GM11168 (cell line): Measurements from ENCODE around the gene NUMB.

Source experiments
- in situ Hi-C: fragments of 300-500 bp; cut with MboI; formaldehyde crosslinking; loops from one replicate; pipeline ENCODE4 v1.12.0; 2022; ENCODE audit warnings: low sequenced_read_pairs; ENCODE audit not compliant: unreplicated experiment

NUMB gene

DNA sequence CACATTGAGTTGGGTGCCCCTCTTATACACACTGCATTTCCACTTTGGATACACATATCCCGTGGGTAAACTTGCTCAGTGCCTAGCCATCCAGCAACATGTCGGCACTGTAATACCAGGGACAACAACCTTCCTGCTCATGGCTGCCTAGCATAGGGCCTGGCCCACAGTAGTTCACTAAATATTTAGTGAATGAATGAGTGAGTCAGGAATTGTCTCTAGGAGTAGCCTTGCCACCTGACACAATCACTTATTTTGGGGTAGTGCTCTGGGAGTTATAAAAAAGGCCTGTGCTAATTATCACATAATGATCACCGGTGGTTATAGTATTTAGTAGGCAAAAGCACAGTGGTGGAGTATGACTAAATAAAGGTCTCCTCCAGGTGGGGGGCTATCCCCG is 8.5 kb upstream of the NUMB start:
- in situ Hi-C loops, result loop anchor here (5.0 kb wide), 1 partner anchor 170 kb away; no protein-coding TSS in a partner anchor

DNA sequence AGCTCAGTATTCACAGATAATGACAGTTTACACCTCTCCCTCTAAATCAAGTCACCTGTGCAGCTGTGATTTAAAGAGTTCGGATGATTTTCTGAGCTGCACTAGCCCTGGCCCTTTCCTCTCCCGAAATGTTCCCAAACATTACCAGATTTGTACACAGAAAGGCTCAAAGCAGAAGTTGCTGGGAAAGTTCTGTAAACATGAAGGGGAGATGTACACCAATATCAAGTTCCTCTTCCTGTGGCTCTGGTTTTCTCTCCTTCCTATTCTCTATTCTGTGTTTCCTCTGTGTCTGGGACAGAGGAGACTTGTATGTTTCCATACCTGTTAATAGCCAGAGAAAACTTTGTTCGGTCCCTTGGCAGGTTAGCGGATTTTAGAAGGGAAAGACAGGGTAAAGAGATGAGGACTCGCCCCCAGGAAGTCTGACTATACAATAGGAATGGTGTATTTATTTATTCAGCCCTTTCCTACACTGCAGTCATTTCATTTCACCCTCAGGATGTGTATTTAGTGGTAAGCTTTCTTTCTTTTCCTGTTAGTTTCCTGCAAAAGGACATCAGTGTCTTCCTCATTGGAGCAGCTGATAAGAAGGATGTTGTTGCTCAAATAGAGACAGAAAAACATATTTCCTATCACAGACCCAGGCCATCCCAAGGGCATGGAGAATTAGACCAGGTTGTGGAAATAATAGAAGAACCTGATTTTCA is 7.6 kb upstream of the NUMB start:
- in situ Hi-C loops, result loop anchor here (5.0 kb wide), 1 partner anchor 169 kb away; no protein-coding TSS in a partner anchor

DNA sequence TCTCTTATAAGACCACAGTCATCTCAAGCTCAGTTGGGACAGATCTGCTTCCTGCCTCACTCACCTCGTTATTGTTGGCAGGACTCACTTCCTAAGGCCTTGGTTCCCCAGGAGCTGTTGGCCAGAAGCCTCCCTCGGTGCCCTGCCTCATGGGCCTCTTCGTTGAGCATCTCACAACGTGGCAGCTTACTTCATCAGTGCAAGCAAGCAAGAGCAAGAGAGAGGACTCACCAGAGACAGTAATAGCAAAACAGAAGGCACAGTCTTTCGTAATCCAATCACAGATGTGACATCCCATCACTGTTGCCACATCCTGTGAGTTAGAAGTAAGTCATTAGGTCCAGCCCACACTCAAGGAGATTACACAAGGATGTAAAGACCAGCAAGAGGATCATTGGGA is 5.1 kb upstream of the NUMB start:
- in situ Hi-C loops, result no loop called here

DNA sequence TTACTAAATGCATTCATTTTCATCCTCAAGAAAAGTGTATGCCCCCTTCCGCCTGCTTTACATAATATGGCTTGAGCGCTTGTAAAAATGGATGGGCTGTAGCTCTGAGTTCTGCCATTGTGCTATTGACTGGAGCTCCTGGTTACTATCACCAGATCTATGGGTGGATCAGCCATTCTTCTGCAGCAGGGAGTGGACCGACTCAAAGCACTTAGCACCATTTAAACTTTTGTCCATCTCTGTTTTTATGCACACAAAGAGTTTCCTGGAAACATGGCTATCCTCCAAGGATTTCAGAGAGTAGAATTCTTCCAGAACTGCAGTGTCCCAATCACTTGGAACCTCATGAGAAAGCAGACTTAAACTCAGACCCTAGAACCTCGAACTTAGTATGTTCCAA is 4.5 kb upstream of the NUMB start:
- in situ Hi-C loops, result no loop called here

DNA sequence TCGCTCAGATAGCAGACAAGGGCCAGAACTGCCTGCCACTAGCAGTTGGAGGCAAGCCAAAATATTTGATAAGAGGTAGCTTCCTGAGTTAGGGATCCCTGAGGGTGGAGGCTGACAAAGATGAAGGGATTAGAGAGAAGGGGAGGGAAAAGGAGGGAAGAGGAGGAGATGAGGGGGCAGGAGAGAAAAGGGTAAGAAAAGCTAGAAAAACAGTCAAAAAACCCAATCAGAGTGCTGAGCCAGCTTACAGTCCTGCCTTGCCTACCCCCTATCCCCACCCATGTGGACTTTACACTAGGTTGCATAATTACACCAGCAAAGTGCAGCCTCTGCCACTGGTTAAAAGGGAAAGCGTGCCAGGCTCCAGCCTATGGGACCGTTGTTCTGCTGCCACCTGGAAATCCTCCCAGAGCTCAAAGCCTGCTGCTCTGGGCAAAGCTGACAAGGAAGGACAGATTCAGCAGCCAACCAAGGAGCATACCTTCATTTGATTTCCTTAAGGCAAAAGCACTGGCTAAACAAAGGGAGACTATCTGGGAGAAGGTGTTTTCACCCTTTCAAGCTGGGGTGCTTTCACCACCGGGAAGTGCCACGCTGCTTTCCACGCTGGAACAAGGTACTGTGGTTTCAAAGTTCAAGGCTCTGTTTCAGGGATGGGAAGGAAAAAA is 3.8 kb upstream of the NUMB start:
- in situ Hi-C loops, result no loop called here

DNA sequence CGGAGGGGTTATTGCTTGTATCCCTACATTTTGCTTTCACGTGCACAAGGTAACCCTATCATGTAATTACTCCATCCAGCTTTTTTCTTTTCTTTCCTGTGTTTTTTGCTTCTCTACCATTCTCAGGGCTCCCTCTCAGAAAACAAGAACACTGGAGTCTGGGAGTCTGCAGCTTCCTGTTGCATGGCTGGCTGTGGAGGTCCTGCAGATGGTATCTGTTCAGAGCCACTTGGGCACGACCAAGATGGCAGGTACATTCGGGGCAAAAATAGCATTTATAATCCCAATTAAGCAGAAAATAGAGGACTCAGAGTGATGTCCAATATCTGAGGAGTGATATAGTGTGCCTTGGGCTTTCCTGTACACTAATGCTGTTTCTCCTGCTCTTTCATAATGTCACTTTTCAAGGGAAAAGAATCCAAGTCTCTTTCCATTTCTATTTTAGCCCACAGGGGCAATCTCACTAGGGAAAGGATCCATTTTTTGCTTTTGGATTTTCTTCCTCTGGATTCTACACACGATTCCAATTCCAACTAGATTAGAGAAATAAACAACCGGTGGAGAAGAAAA is 3.2 kb upstream of the NUMB start:
- in situ Hi-C loops, result no loop called here

DNA sequence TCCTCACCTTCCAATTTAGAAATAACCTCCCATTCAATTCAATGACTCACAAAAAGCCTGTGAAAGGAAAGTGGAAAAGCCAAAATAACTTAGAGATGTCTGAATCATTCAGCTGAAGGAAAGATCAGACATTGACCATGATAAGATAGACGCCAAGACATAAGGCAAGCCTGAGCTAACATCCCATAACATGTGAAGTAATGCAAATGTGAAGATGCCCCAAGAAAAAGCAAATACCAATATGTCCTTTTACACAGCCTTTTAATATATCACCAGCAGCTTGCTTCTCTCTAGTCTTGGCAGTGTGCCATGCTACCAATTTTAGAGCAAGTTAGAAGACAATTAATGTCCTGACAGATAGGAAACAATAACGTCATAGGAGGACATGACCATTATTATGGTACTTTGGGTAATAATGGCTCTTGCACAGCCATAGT is 2.4 kb upstream of the NUMB start:
- in situ Hi-C loops, result no loop called here

DNA sequence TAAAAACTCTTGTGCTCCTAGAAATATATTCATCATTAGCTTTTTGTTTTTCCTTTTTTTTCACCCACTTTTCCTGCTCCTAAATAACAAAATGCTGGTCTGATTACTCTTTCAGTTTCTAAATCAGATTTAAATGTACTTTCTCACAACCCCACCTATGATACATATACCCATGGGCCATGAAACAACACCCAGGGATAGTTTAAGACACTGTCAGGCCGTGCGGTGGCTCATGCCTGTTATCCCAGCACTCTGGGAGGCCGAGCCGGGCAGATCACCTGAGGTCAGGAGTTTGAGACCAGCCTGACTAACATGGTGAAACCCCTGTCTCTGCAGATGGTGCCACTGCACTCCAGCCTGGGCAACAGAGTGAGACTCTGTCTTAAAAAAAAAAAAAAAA is 1.6 kb upstream of the NUMB start:
- in situ Hi-C loops, result no loop called here

DNA sequence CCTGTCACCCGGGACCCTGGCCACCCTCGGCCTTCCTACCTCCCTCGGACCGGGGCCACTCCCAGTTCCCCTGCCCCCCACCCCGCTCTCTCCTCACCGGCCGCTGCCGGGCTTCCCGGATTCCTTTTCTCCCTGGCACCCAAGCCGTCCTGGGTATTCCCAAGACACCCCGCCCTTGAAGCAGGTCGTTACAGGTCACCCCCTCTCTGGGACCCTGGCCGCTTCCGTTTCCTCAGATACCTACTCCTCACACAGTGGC is 493 bp downstream of the NUMB start:
- in situ Hi-C loops, result no loop called here

DNA sequence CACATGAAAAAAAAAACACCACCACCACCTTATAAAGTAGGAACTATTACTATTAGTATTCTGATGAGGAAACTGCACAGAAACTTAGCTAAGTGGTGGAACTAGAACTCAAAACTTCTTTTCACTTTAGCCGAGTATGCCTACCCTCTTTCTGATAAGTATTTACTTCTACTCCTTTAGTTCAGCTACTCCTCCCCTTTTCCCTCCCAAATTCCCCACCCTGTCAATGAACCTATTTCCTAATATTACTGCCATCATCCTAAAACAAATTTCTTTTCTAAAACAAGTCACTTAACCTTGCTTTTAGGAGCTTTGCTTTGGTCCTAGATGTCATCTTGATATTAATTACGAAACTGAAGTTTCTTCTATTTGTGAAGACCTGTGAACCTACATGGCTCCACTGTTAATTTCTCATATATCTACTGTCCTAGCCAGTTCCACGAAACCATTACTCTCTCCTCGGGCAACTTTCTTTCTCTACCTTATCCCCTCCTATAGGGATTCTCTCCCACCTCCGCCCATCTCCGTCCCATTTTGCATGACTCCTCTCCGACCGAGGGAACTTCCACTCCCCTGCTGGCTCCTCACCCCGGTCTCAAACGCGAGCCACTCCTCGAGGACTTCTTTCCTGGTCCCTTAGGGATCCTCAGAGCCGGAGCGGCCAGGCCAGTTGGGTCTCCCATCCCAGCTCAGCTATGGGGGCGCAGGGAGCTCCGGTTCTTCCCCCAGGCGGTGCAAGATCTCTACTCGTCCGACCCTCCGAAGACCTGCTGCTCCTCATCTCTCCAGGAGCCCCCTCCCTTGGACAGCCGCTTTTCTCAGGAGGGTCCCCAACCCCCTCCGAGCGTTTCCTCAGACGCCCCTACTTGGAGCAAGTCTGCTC is 1.1 kb downstream of the NUMB start:
- in situ Hi-C loops, result no loop called here

DNA sequence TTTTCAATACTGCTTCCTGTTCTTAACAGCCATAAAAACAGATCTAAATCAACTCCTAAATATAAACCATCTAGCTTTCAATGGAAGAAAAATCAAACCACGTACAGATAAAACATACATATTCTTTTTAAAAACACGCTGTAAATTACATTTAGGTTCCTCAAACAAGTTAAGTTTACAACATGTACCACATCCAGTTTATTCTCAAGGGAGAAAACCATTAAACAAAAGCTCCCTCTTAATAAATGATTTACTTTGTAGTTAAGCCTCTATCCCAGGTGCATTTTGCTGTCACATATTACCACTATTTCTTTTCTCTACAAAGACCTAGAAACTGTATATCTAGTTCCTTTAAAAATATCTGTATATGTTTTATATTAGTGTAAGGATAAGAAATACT is 3.1 kb downstream of the NUMB start:
- in situ Hi-C loops, result no loop called here

DNA sequence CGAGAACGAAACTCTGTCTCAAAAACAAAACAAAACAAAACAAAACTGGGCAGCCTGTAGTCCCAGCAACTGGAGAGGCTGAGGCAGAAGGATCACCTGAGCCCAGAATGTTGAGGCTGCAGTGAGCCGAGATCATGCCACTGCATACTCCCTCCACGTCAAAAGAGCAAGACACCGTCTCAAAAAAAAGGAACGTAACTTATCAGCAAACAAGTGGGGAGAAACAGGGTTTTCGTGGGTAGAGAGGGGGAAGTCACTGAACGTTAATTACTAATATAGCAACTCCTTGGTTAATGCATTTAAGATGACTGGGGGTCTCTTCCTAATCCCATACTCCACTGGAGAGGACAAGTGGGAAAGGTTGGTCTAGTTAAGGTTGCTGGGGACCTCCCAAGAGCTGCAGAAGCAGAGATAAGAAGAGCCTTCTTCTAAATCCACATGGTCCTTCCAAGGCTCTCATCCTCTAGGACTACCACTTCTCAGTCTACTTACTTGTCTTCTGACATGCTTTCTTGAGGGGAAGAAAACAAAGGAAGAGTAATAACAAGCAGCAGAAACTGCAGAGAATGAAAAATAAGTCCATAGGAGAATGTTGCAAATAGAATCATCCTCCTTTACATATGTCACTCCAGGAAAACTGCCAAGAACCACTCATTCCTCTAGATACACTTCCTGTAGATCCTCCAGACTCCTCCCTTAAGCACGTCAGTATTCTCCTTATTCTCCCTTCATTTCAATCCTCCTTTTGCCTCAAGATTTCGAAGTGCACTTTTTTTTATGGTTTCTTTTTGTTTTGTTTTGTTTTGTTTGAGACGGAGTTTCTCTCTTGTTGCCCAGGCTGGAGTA is 5.8 kb downstream of the NUMB start:
- in situ Hi-C loops, result no loop called here

DNA sequence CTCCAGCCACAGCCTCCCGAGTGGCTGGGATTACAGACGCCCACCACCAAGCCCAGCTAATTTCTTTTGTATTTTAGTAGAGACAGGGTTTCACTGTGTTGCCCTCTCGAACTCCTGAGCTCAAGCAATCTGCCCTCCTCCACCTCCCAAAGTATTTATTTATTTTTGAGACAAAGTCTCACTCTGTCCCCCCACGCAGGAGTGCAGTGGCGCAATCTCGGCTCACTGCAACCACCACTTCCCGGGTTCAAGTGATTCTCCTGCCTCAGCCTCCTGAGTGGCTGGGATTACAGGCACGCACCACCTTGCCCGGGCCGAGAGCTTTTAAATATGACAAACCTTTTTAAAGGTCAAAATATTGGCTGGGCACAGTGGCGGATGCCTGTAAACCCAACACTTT is 14.6 kb downstream of the NUMB start:
- in situ Hi-C loops, result no loop called here

DNA sequence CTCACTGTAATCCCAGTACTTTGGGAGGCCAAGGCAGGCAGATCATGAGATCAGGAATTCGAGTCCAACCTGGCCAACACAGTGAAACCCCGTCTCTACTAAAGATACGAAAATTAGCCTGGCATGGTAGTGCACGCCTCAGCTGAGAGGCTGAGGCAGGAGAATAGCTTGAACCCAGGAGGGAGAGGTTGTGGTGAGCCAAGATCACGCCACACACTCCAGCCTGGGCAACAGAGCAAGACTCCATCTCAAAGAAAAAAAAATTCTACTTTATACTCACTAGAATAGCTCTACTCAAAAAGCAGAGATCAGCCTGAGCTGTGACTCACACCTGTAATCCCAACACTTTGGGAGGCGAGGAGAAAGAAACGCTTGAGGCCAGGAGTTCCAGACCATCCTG is 17.1 kb downstream of the NUMB start:
- in situ Hi-C loops, result no loop called here

DNA sequence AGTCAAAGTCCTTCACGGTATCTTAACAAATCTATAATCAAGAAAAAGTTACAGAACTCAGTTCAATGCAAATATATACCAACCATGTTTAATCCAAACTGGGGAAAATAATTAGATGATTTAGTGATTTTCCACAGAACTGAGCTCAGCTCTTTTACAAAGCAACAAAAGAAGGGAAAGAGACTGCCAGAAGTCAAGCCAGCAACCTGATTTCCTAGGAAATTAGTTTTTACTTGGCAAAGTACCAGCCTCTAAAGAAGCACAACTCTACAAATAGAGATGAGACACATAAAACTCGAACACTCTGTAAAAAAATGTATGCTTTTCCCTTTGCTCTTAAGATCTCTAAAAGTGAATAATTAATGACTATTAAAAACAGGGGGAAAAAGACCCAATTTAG is 19.4 kb downstream of the NUMB start:
- in situ Hi-C loops, result no loop called here

DNA sequence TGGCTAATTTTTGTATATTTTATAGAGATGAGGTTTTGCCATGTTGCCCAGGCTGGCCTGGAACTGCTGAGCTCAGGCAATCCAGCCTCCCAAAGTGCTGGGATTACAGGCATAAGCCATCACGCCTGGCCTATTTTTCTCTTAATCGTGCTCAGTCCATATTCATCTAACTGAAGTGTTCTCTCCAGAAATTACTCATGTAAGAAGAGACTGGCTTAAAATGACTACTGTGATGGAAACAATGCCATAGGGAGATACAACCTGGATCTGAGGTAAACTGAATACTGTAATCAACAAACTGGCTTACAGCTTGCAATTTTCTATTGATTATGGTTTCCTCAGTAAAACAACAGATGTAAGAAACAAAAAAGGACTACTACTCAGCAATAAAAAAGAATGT is 21.1 kb downstream of the NUMB start:
- in situ Hi-C loops, result no loop called here

DNA sequence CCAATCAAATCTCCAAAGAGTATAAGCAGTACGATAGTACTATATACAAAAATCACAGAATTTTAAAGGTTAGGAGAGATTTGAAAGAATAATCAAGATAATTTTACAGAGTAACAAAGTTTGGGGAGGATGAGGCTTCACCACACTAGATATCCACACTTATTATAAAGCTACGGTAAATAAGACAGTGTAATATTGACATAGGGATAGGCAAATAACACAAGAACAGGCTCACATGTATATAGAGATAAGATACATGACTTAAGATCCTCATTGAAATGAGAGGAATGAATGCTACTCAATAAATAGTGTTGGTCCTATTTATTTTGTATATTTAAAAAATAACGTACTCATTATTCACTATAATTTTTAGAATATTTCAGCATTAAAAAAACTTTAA is 26.2 kb downstream of the NUMB start:
- in situ Hi-C loops, result no loop called here

DNA sequence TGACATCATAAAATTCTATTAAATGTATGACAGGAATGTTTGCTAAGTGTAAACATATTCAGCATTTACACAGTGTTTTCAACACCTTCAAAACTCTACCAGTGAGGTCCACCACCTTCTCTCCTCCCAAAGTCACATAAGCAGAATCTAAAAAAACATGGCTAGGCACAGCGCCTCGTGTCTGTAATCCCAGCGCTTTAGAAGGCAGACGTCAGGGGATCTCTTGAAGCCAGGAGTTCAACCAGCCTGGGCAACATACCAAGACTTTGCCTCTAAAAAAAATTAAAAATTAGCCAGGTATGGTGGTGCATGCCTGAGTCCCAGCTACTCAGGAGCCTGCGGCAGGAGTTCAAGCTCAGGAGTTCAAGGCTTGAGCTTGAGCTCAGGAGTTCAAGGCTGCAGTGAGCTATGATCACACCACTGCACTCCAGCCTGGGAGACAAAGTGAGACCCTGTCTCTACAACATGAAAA is 30.0 kb downstream of the NUMB start:
- in situ Hi-C loops, result no loop called here

DNA sequence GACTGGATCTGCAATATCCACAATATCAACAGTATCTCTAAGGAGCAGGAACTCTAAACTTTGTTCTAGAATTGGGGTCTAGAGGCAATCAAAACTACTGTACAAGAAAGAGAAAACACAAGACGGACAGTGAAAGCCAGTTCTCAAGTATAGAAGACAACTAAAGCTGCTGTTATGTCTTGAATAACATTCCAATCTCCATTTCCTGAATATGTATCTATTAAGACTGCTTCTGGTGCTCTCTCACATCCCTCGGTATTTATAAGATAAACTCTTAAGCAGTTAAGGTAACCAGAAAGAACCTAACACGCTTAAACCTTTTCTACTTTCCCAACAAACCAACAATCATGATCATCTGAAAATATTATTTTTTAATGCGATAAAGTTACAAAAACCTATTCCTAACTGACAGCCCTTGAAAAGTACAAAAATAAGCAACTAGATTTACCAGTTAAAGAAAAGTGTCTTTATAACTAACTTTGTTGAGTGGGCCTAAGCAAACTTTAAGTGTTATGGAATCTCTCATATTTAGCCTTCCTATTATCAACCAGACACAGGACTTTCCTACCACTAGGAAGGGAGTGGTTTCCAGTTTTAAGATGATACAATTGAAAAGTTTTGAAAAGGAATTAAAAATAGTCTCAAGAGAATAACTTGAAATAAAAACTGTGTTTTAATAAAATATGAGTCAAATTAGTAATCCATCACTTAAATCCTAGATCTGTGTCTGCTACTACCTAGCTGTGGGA is 30.7 kb downstream of the NUMB start:
- in situ Hi-C loops, result no loop called here
